Vagina (tissue), 2 donors: ENCODE results near the gene FKBP11. TPM values are rescaled to one million over a fixed set of nuclear protein-coding genes. Genes with fewer than 3 reads are reported as not detected.
"Not testable (repeated sequence)": the region's sequence is repeated elsewhere in the genome, so short reads cannot be mapped to it uniquely, and the experiment has no call there.

Experiments used
- DNase-seq, 2 donors: peaks; one replicate each; pipeline ENCODE4 v3.0.0-alpha.2; 2017; ENCODE audit errors: extremely low spot score in 2 of 2
- H3K27ac ChIP-seq: fragments of 200-600 bp; sonication (generic); one replicate; pipeline ENCODE4 v1.5.1; 2019
- H3K27me3 ChIP-seq: fragments of 200-600 bp; sonication (generic); one replicate; pipeline ENCODE4 v1.5.1; 2019
- H3K36me3 ChIP-seq, 2 donors: fragments of 200-600 bp; sonication (generic); one replicate each; pipeline ENCODE4 v1.5.1; 2017 to 2019
- H3K4me1 ChIP-seq: fragments of 200-600 bp; sonication (generic); one replicate; pipeline ENCODE4 v1.5.1; 2019
- H3K4me3 ChIP-seq, 2 donors: fragments of 200-600 bp; sonication (generic); 1 replicate in 1 of 2; 2 replicates in 1 of 2; pipeline ENCODE4 v1.5.1; 2016 to 2019
- H3K9me3 ChIP-seq: fragments of 200-600 bp; sonication (generic); one replicate; pipeline ENCODE4 v1.5.1; 2019
- CTCF ChIP-seq, 3 experiments: fragments of 450-650 bp in 2 of 3; fragments of 200-600 bp in 1 of 3; sonication (generic) in 1 of 3; IDR thresholded peaks; one replicate each; pipeline ENCODE4 v1.5.1; 2017 to 2019; ENCODE audit warnings: antibody characterized with exemption in 3 of 3, mild to moderate bottlenecking in 2 of 3, moderate library complexity in 2 of 3
- POLR2A ChIP-seq, 2 donors: fragments of 450-650 bp; IDR thresholded peaks; one replicate each; pipeline ENCODE4 v1.6.1; 2017; ENCODE audit warnings: antibody characterized with exemption in 2 of 2, mild to moderate bottlenecking in 2 of 2, moderate library complexity in 2 of 2
- POLR2AphosphoS5 ChIP-seq, 2 donors: sonication (generic); formaldehyde crosslinking; IDR thresholded peaks; one replicate each; pipeline ENCODE4 v1.9.0; 2017; ENCODE audit warnings: antibody characterized with exemption in 2 of 2, mild to moderate bottlenecking in 2 of 2, low read depth in 1 of 2; ENCODE audit not compliant: insufficient read depth in 1 of 2
- intact Hi-C: fragments of 100-400 bp; cut with DNase I; formaldehyde crosslinking; loops from one replicate; pipeline ENCODE4 v1.15.1; 2023
- total RNA-seq: library from RNA; depleted of rRNA; stranded (reverse); fragments of >200 nt; gene quantifications from one replicate; pipeline ENCODE4 v1.2.3, GENCODE V29; 2016

The FKBP11 gene
- total RNA-seq, 1 donor from 2014 or later, result 16.9 TPM

GRCh38 chr12:48882315-48882687 is 43.0 kb downstream of the FKBP11 start:
- H3K27ac ChIP-seq, result peak overlapping the region; percentile 48
- intact Hi-C loops, result no loop called here
- no peaks in the 10 kb centered on the region for H3K36me3 ChIP-seq
- TF ChIP-seq POLR2AphosphoS5 (IDR thresholded peaks at IDR 0.05; ENCODE audit: insufficient read depth in 1 of 2, low read depth in 1 of 2) (peak in 1 of 2 donors; percentile 82), POLR2A (IDR thresholded peaks at IDR 0.05) (no peak)
- no peak for DNase-seq
- H3K4me3 ChIP-seq, result no peak overlapping the region
- peaks cover 7% of the 10 kb centered on the region for H3K4me1 ChIP-seq
- H3K9me3 ChIP-seq, result no peaks in the 10 kb centered on the region
- no peaks in the 10 kb centered on the region for H3K27me3 ChIP-seq

GRCh38 chr12:48881686-48882314 is 43.5 kb downstream of the FKBP11 start:
- no peaks in the 10 kb centered on the region for H3K27me3 ChIP-seq
- peaks cover 7% of the 10 kb centered on the region for H3K4me1 ChIP-seq
- H3K9me3 ChIP-seq, result no peaks in the 10 kb centered on the region
- intact Hi-C loops, result no loop called here
- no peaks in the 10 kb centered on the region for H3K36me3 ChIP-seq
- no peak overlapping the region for H3K4me3 ChIP-seq
- TF ChIP-seq POLR2A (IDR thresholded peaks at IDR 0.05) (no peak), POLR2AphosphoS5 (IDR thresholded peaks at IDR 0.05; ENCODE audit: insufficient read depth in 1 of 2, low read depth in 1 of 2) (no peak), CTCF (IDR thresholded peaks at IDR 0.05) (no peak)
- H3K27ac ChIP-seq, result no peak overlapping the region
- no peak for DNase-seq

GRCh38 chr12:48880647-48881046 is 44.6 kb downstream of the FKBP11 start:
- H3K4me1 ChIP-seq, result peaks cover 7% of the 10 kb centered on the region
- TF ChIP-seq CTCF (IDR thresholded peaks at IDR 0.05) (no peak), POLR2AphosphoS5 (IDR thresholded peaks at IDR 0.05; ENCODE audit: insufficient read depth in 1 of 2, low read depth in 1 of 2) (no peak)
- intact Hi-C loops, result no loop called here
- DNase-seq, result no peak
- no peak overlapping the region for H3K4me3 ChIP-seq
- H3K27ac ChIP-seq, result no peak overlapping the region
- no peaks in the 10 kb centered on the region for H3K36me3 ChIP-seq
- no peaks in the 10 kb centered on the region for H3K9me3 ChIP-seq
- H3K27me3 ChIP-seq, result no peaks in the 10 kb centered on the region

GRCh38 chr12:48878548-48878947 is 46.7 kb downstream of the FKBP11 start:
- no peak for TF ChIP-seq CTCF (IDR thresholded peaks at IDR 0.05)
- TF ChIP-seq POLR2A (IDR thresholded peaks at IDR 0.05), result no peak
- TF ChIP-seq POLR2AphosphoS5 (IDR thresholded peaks at IDR 0.05; ENCODE audit: insufficient read depth in 1 of 2, low read depth in 1 of 2), result no peak
- DNase-seq, result no peak
- intact Hi-C loops, result no loop called here
- Histone ChIP-seq H3K9me3 (no peaks in the 10 kb centered on the region), H3K27ac (no peak overlapping the region), H3K4me1 (peaks cover 7% of the 10 kb centered on the region), H3K36me3 (no peaks in the 10 kb centered on the region), H3K27me3 (no peaks in the 10 kb centered on the region), H3K4me3 (no peak overlapping the region)

GRCh38 chr12:48875944-48876515 is 49.3 kb downstream of the FKBP11 start:
- Histone ChIP-seq H3K27ac (no peak overlapping the region), H3K4me3 (no peak overlapping the region), H3K27me3 (no peaks in the 10 kb centered on the region), H3K36me3 (no peaks in the 10 kb centered on the region), H3K9me3 (no peaks in the 10 kb centered on the region), H3K4me1 (no peaks in the 10 kb centered on the region)
- intact Hi-C loops, result no loop called here
- TF ChIP-seq POLR2A (IDR thresholded peaks at IDR 0.05) (no peak), CTCF (IDR thresholded peaks at IDR 0.05) (no peak), POLR2AphosphoS5 (IDR thresholded peaks at IDR 0.05; ENCODE audit: insufficient read depth in 1 of 2, low read depth in 1 of 2) (no peak)
- no peak for DNase-seq

GRCh38 chr12:48873534-48873933 is 51.8 kb downstream of the FKBP11 start:
- H3K4me3 ChIP-seq, H3K4me1 ChIP-seq, intact Hi-C loops: not testable (repeated sequence)

More at GRCh38 chr12:48873534-48873933, 51.8 kb downstream of the FKBP11 start:
- H3K36me3 ChIP-seq, H3K27me3 ChIP-seq, DNase-seq, H3K9me3 ChIP-seq, H3K27ac ChIP-seq: not testable (repeated sequence)
